ENCODE results near the gene RNLS.

- TF ChIP-seq, protein P1, sequence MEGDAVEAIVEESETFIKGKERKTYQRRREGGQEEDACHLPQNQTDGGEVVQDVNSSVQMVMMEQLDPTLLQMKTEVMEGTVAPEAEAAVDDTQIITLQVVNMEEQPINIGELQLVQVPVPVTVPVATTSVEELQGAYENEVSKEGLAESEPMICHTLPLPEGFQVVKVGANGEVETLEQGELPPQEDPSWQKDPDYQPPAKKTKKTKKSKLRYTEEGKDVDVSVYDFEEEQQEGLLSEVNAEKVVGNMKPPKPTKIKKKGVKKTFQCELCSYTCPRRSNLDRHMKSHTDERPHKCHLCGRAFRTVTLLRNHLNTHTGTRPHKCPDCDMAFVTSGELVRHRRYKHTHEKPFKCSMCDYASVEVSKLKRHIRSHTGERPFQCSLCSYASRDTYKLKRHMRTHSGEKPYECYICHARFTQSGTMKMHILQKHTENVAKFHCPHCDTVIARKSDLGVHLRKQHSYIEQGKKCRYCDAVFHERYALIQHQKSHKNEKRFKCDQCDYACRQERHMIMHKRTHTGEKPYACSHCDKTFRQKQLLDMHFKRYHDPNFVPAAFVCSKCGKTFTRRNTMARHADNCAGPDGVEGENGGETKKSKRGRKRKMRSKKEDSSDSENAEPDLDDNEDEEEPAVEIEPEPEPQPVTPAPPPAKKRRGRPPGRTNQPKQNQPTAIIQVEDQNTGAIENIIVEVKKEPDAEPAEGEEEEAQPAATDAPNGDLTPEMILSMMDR (conservative IDR thresholded peaks at IDR 0.05 in 1 of 2, IDR thresholded peaks at IDR 0.05 in 1 of 2; ENCODE audit: extremely low read depth in 1 of 2, insufficient read depth in 1 of 2, low read depth in 1 of 2, low read length in 2 of 2), result no peak
- TF ChIP-seq EZH2 (IDR thresholded peaks at IDR 0.05; ENCODE audit: borderline replicate concordance, low read length), result no peak
Measured at GRCh38 chr10:88286030-88286429, 297.1 kb downstream of the RNLS start.

All from mammary epithelial cell (primary cell).